Jurkat, Clone E6-1 (cell line): Measurements from ENCODE around the gene ROR2.

Experiments used
- DNase-seq: peaks from one replicate; pipeline ENCODE4 v3.0.0-alpha.2; 2011; ENCODE audit warnings: low read depth, low spot score
- H3K4me3 ChIP-seq: 2 replicates; pipeline ENCODE4 v1.5.1; 2011; ENCODE audit warnings: mild to moderate bottlenecking, low read length, control low read depth, moderate library complexity

The ROR2 gene

DNA sequence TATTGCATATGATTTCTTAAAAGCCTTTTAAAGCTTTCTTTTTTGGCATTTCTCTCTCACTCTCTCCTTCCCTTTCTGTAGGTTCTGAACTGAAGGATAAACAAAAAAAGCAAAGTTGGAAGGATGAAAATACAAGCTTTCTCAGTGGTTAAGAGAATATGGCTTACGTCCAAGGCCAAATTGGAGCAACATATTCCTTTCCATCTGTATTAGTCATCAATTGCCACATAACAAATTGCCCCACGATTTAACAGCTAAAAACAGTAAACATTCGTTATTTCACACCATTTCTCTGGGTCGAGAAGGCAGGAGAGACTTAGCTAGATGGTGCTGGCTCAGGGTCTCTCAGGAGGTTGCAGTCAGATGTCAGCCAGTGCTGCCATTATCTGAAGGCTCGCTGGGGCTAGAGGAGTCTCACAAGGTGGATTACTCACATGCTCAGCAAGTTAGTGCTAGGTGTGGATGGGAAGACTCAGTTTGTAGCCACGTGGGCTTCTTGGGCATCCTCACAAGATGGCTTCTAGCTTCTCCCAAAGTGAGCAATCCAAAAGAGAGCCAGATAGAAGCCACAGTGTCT lies 2.0 kb upstream of the ROR2 start:
- DNase-seq: no peak

GRCh38 chr9:91949392-91949945 lies 559 bp downstream of the ROR2 start:
- H3K4me3 ChIP-seq: no peak overlapping the region
- DNase-seq: no peak

More for the DNA sequence above, 2.0 kb upstream of the ROR2 start:
- H3K4me3 ChIP-seq: no peak overlapping the region

DNA sequence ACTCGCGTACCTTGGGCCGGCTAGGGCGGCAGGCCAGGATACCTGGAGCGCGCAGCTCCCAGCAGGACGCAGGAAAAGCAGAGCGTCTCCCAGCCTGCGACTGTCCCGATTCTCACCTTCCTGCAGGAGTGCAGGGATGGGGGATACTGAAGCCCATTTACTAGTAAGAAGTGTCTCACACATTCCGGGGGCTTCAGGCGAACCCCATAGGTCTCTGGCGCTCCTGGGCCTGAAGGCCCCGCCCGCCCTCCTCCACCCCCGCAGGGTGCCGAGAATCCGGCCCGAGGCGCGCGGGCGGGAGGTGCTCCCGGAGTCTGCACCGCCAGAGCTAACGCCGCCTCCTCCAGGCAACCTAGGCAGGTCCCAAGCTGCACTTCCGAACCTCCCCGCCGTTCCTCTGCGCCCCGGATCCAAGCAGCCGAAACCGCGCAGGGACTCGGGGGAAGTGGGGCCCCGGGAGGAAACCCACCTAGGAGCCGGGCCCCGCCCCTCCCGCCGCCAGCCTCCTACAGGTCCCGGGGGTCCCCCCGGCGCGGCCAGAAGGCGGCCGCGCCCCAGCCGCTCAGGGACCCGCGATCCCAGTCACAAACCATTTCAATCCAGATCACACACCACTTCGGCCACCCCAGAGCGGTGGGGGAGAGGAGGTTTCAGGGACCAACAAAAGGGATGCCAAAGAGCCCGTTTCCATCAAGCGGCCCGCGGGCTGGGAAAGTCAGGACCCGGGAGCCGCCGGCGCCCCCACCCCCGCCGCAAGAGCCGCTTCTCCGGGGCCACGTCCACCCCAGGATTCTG lies 1.2 kb downstream of the ROR2 start:
- H3K4me3 ChIP-seq: no peak overlapping the region
- DNase-seq: no peak

GRCh38 chr9:91948101-91948596 lies 1.9 kb downstream of the ROR2 start:
- no peak overlapping the region for H3K4me3 ChIP-seq
- no peak for DNase-seq

- no peak overlapping the region for H3K4me3 ChIP-seq
- no peak for DNase-seq
These were observed 3.2 kb downstream of the ROR2 start for GRCh38 chr9:91946653-91947488.

GRCh38 chr9:91946196-91946595 lies 3.8 kb downstream of the ROR2 start:
- H3K4me3 ChIP-seq: no peak overlapping the region
- DNase-seq: no peak

GRCh38 chr9:91945277-91946085 lies 4.5 kb downstream of the ROR2 start:
- DNase-seq: no peak
- no peak overlapping the region for H3K4me3 ChIP-seq

DNA sequence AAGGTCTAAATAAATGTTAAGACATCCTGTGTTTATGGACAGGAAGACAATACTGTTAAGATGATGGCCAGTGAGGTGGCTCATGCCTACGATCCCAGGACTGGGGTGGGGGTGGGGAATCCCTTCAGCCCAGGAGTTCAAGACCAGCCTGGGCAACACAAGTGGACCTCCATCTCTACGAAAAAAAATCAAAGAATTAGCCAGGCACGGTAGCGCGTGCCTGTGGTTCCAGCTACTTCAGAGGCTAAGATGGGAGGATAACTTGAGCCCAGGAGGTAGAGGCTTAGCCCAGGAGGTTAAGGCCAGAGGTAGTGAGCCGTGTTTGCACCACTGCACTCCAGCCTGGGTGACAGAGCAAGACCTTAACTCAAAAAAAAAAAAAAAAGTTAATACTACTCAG lies 5.3 kb downstream of the ROR2 start:
- no peak overlapping the region for H3K4me3 ChIP-seq
- DNase-seq: no peak

- no peak for DNase-seq
- H3K4me3 ChIP-seq: no peak overlapping the region
These were observed 6.3 kb downstream of the ROR2 start for GRCh38 chr9:91943478-91944470.

- DNase-seq: no peak
- no peak overlapping the region for H3K4me3 ChIP-seq
These were observed 7.8 kb downstream of the ROR2 start for GRCh38 chr9:91942201-91942600.

DNA sequence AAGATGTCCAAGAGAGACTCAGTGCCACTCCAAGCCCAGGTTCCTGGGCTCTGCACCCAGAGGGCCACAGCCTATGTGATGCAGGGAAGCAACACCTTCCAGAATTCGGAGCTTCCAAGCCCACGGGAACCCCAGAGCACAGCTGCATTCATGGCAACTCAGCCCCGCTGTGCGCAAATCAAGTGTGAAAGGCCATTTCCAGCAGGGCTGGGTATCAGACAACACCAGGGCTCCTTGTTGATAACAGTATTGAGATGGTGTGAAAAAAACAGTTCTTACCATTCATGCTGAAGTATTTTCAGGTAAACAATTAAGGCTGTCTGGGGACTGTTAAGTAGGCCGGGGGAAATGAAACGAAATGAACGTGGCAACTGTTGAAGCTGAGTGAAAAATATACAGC lies 10.1 kb downstream of the ROR2 start:
- no peak for DNase-seq
- no peak overlapping the region for H3K4me3 ChIP-seq

- no peak overlapping the region for H3K4me3 ChIP-seq
- no peak for DNase-seq
These were observed 12.3 kb downstream of the ROR2 start for GRCh38 chr9:91937727-91938126.

DNA sequence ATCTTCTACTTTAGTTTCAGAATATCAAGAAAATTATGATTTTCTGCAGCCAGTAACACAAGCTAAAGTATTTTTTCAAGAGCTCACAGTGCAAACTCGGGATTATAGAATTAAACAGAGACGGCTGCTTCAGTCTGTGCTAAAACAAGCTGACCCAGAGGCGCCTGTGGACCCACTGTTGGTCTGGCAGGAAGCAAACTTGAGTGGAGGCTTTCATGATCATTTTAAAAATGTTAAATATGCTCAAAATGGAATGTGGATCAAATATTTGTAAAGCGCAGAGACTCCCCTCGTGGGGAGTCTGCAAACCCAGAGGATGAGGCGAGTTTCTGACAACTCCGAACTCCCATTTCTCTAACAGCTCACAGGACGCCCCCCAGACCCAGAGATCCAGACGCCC lies 13.0 kb downstream of the ROR2 start:
- no peak for DNase-seq
- H3K4me3 ChIP-seq: no peak overlapping the region

- no peak for DNase-seq
- H3K4me3 ChIP-seq: no peak overlapping the region
These were observed 14.1 kb downstream of the ROR2 start for GRCh38 chr9:91935805-91936514.

- no peak for DNase-seq
- no peak overlapping the region for H3K4me3 ChIP-seq
These were observed 14.8 kb downstream of the ROR2 start for GRCh38 chr9:91935066-91935749.

- no peak overlapping the region for H3K4me3 ChIP-seq
- no peak for DNase-seq
These were observed 15.4 kb downstream of the ROR2 start for GRCh38 chr9:91934654-91935053.
